A673 (cell line): ENCODE results near the gene MEF2A. TPM values are rescaled to one million over a fixed set of nuclear protein-coding genes. Genes with fewer than 3 reads are reported as not detected.

Experiments used
- BruUV-seq: library from RNA; stranded (reverse); fragments of 400-500 nt; replicated peaks from 2 replicates; lab custom pipeline; 2021; lab: Mats Ljungman, UMichigan
- CTCF ChIA-PET: fragments of 300-600 bp; sonication (Branson Sonifier 250); formaldehyde crosslinking; loops from one replicate; lab custom pipeline; 2022; ENCODE audit warnings: antibody characterized with exemption; lab: Charles Lee
- POLR2A ChIA-PET: fragments of 300-600 bp; sonication (Branson Sonifier 250); formaldehyde crosslinking; loops from one replicate; lab custom pipeline; 2022; ENCODE audit warnings: antibody characterized with exemption; ENCODE audit not compliant: low non-redundant PET; lab: Charles Lee
- DNase-seq: peaks from one replicate; pipeline ENCODE4 v3.0.0-alpha.2; 2015; ENCODE audit warnings: low spot score
- H3K27ac ChIP-seq: fragments of 200-600 bp; sonication (generic); 2 replicates; pipeline ENCODE4 v1.5.1; 2016; ENCODE audit warnings: mixed run types, low read depth, mild to moderate bottlenecking, mixed read lengths, antibody characterized with exemption, low read length; ENCODE audit not compliant: poor library complexity, severe bottlenecking
- H3K27me3 ChIP-seq: fragments of 200-600 bp; sonication (generic); replicated peaks from 2 replicates; pipeline ENCODE4 v1.6.1; 2017; ENCODE audit warnings: mixed run types, low read depth, mild to moderate bottlenecking, mixed read lengths, antibody characterized with exemption, low read length; ENCODE audit not compliant: insufficient read depth, poor library complexity
- H3K36me3 ChIP-seq: fragments of 200-600 bp; sonication (generic); 2 replicates; pipeline ENCODE4 v1.6.1; 2016; ENCODE audit warnings: mixed run types, mild to moderate bottlenecking, mixed read lengths, antibody characterized with exemption, low read length; ENCODE audit not compliant: insufficient read depth, poor library complexity, severe bottlenecking
- H3K4me1 ChIP-seq: fragments of 200-600 bp; sonication (generic); 2 replicates; pipeline ENCODE4 v1.6.1; 2017; ENCODE audit warnings: mixed run types, mild to moderate bottlenecking, mixed read lengths, antibody characterized with exemption, low read length; ENCODE audit not compliant: insufficient read depth, poor library complexity, severe bottlenecking
- H3K4me3 ChIP-seq: fragments of 200-600 bp; sonication (generic); 2 replicates; pipeline ENCODE4 v1.5.1; 2016; ENCODE audit warnings: low read depth, mixed run types, mild to moderate bottlenecking, mixed read lengths, low read length; ENCODE audit not compliant: poor library complexity, severe bottlenecking
- H3K9me3 ChIP-seq: fragments of 200-600 bp; sonication (generic); 2 replicates; pipeline ENCODE4 v1.6.1; 2016; ENCODE audit warnings: mixed run types, low read depth, mild to moderate bottlenecking, mixed read lengths, antibody characterized with exemption, low read length; ENCODE audit not compliant: poor library complexity, severe bottlenecking
- EZH2 ChIP-seq: fragments of 200-600 bp; sonication (generic); IDR thresholded peaks from 2 replicates; pipeline ENCODE4 v1.6.1; 2017; ENCODE audit warnings: borderline replicate concordance, low read depth, mild to moderate bottlenecking, mixed read lengths, antibody characterized with exemption, low read length; ENCODE audit not compliant: poor library complexity, severe bottlenecking
- intact Hi-C: fragments of 100-400 bp; cut with micrococcal nuclease; formaldehyde crosslinking; loops from one replicate; pipeline ENCODE4 v1.10.0; 2022; ENCODE audit not compliant: unreplicated experiment
- total RNA-seq: library from RNA; stranded (reverse); gene quantifications from 2 replicates; pipeline ENCODE4 v1.2.3, GENCODE V29; 2021
- TF ChIP-seq, protein P1 (sequence below): fragments of 300-800, 200-600 bp; sonication (generic); conservative IDR thresholded peaks from 2 replicates; pipeline ENCODE4 v1.5.1; 2017; ENCODE audit warnings: low read depth, mild to moderate bottlenecking, antibody characterized with exemption, low read length, moderate library complexity, mixed read lengths

MEF2A gene
- total RNA-seq, 1 experiment from 2014 or later: 26.4 TPM

DNA sequence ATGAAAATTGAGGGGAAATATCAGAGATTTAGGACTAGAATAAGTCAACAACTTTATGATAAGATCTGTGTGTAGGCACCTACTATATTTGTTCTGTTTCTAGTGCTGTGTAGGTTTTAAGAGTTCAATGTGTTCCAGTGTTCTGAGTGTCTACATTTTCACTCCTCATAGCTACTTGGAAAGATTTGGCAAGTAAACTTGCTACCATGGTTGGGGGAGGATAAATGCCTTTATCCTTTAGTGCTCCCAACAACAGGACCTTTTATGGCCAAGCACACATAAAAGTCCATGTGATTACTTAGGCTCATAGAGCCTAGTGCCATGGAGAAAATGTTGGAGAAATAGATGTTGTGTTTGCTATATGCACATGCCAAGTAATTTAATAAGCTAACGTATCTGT, 103.5 kb downstream of the MEF2A start:
- no peaks in the 10 kb centered on the region for H3K9me3 ChIP-seq
- ChIA-PET POLR2A (no interaction called here), CTCF (no interaction called here)
- H3K27me3 ChIP-seq: no peaks in the 10 kb centered on the region
- no peaks in the 10 kb centered on the region for H3K4me1 ChIP-seq
- no peak overlapping the region for H3K27ac ChIP-seq
- H3K36me3 ChIP-seq: no peaks in the 10 kb centered on the region
- intact Hi-C loops: no loop called here
- BruUV-seq: no TSS peak
- H3K4me3 ChIP-seq: no peak overlapping the region
- TF ChIP-seq EZH2: no peak
- TF ChIP-seq, protein P1, sequence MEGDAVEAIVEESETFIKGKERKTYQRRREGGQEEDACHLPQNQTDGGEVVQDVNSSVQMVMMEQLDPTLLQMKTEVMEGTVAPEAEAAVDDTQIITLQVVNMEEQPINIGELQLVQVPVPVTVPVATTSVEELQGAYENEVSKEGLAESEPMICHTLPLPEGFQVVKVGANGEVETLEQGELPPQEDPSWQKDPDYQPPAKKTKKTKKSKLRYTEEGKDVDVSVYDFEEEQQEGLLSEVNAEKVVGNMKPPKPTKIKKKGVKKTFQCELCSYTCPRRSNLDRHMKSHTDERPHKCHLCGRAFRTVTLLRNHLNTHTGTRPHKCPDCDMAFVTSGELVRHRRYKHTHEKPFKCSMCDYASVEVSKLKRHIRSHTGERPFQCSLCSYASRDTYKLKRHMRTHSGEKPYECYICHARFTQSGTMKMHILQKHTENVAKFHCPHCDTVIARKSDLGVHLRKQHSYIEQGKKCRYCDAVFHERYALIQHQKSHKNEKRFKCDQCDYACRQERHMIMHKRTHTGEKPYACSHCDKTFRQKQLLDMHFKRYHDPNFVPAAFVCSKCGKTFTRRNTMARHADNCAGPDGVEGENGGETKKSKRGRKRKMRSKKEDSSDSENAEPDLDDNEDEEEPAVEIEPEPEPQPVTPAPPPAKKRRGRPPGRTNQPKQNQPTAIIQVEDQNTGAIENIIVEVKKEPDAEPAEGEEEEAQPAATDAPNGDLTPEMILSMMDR: no peak
- DNase-seq: no peak

GRCh38 chr15:99671926-99672635, 106.3 kb downstream of the MEF2A start:
- H3K9me3 ChIP-seq: no peaks in the 10 kb centered on the region
- CTCF ChIA-PET: no interaction called here

GRCh38 chr15:99673111-99673510, 107.3 kb downstream of the MEF2A start:
- H3K27ac ChIP-seq: no peak overlapping the region
- TF ChIP-seq EZH2: no peak
- TF ChIP-seq, protein P1: no peak
- H3K27me3 ChIP-seq: no peaks in the 10 kb centered on the region
- POLR2A ChIA-PET: no interaction called here
- intact Hi-C loops: no loop called here
- H3K4me1 ChIP-seq: no peaks in the 10 kb centered on the region
- CTCF ChIA-PET: no interaction called here
- no peaks in the 10 kb centered on the region for H3K9me3 ChIP-seq
- H3K36me3 ChIP-seq: peaks cover 6% of the 10 kb centered on the region
- no peak for DNase-seq
- no TSS peak for BruUV-seq
- H3K4me3 ChIP-seq: no peak overlapping the region

More at GRCh38 chr15:99671926-99672635, 106.3 kb downstream of the MEF2A start:
- H3K4me3 ChIP-seq: no peak overlapping the region
- POLR2A ChIA-PET: no interaction called here
- DNase-seq: no peak
- no peak overlapping the region for H3K27ac ChIP-seq
- no TSS peak for BruUV-seq
- no peaks in the 10 kb centered on the region for H3K4me1 ChIP-seq
- intact Hi-C loops: no loop called here
- no peaks in the 10 kb centered on the region for H3K27me3 ChIP-seq
- H3K36me3 ChIP-seq: peaks cover 6% of the 10 kb centered on the region
- TF ChIP-seq, protein P1: no peak
- no peak for TF ChIP-seq EZH2
